IMR-90 (cell line): ENCODE results near the gene ST6GALNAC3. TPM values are rescaled to one million over a fixed set of nuclear protein-coding genes. Genes with fewer than 3 reads are reported as not detected.

Experiments
- ATAC-seq: fragments of 200-7000 bp; cut with Tn5 transposase; 2 replicates; pipeline ENCODE4 v1.9.1; 2020; ENCODE audit warnings: low read depth, mild to moderate bottlenecking, moderate library complexity
- BruUV-seq: library from RNA; stranded (reverse); fragments of 400-500 nt; replicated peaks from 2 replicates; lab custom pipeline; 2021; lab: Mats Ljungman, UMichigan
- CTCF ChIA-PET: fragments of 300-600 bp; formaldehyde crosslinking; extraction: SDS; loops from one replicate; lab custom pipeline; 2021; ENCODE audit warnings: antibody characterized with exemption; lab: Yijun Ruan, JAX
- POLR2A ChIA-PET: fragments of 300-600 bp; sonication (Branson Sonifier 250); formaldehyde crosslinking; loops from one replicate; lab custom pipeline; 2022; ENCODE audit warnings: antibody characterized with exemption; ENCODE audit not compliant: unreplicated experiment; lab: Charles Lee
- DNase-seq: peaks from one replicate; pipeline ENCODE4 v3.0.0; 2013
- H2AFZ ChIP-seq: replicated peaks from 2 replicates; pipeline ENCODE3; 2013; ENCODE audit warnings: low read length, mild to moderate bottlenecking; ENCODE audit not compliant: poor library complexity
- H2AK5ac ChIP-seq: 2 replicates; pipeline ENCODE4 v1.6.1; 2013; ENCODE audit warnings: low read depth, low read length, inconsistent platforms
- H2AK9ac ChIP-seq: replicated peaks from 2 replicates; pipeline ENCODE3; 2013; ENCODE audit warnings: mild to moderate bottlenecking, low read depth, low read length, moderate library complexity; ENCODE audit not compliant: poor library complexity
- H2BK120ac ChIP-seq: 2 replicates; pipeline ENCODE4 v1.6.1; 2013; ENCODE audit warnings: low read depth, low read length, inconsistent platforms
- H2BK15ac ChIP-seq: 3 replicates; pipeline ENCODE4 v1.6.1; 2013; ENCODE audit warnings: low read depth, low read length, inconsistent platforms
- H2BK20ac ChIP-seq: 2 replicates; pipeline ENCODE4 v1.6.1; 2013; ENCODE audit warnings: low read depth, mild to moderate bottlenecking, inconsistent platforms, low read length, moderate library complexity
- H2BK5ac ChIP-seq: 2 replicates; pipeline ENCODE4 v1.6.1; 2013; ENCODE audit warnings: mild to moderate bottlenecking, low read depth, low read length, inconsistent platforms; ENCODE audit not compliant: poor library complexity, severe bottlenecking
- H3K14ac ChIP-seq: replicated peaks from 2 replicates; pipeline ENCODE4 v1.6.1; 2013; ENCODE audit warnings: low read depth, low read length, inconsistent platforms
- H3K18ac ChIP-seq: 2 replicates; pipeline ENCODE4 v1.6.1; 2013; ENCODE audit warnings: low read depth, low read length, control low read depth
- H3K23ac ChIP-seq: 2 replicates; pipeline ENCODE4 v1.6.1; 2013; ENCODE audit warnings: low read depth, low read length, inconsistent platforms
- H3K27ac ChIP-seq: 2 replicates; pipeline ENCODE4 v1.5.1; 2013; ENCODE audit warnings: mild to moderate bottlenecking, control low read depth, low read length; ENCODE audit not compliant: insufficient read depth
- H3K27me3 ChIP-seq: 2 replicates; pipeline ENCODE4 v1.6.1; 2013; ENCODE audit warnings: low read length; ENCODE audit not compliant: control insufficient read depth, insufficient read depth
- H3K36me3 ChIP-seq: 2 replicates; pipeline ENCODE4 v1.6.1; 2013; ENCODE audit warnings: low read length, mixed read lengths; ENCODE audit not compliant: control insufficient read depth, insufficient read depth
- H3K4ac ChIP-seq: 2 replicates; pipeline ENCODE4 v1.6.1; 2013; ENCODE audit warnings: low read depth, low read length, inconsistent platforms
- H3K4me1 ChIP-seq: 2 replicates; pipeline ENCODE4 v1.6.1; 2013; ENCODE audit warnings: low read length, mixed read lengths; ENCODE audit not compliant: control insufficient read depth, insufficient read depth
- H3K4me2 ChIP-seq: 2 replicates; pipeline ENCODE4 v1.6.1; 2013; ENCODE audit warnings: low read depth, mild to moderate bottlenecking, control low read depth, low read length, moderate library complexity
- H3K4me3 ChIP-seq: 2 replicates; pipeline ENCODE4 v1.5.1; 2013; ENCODE audit warnings: low read depth, mild to moderate bottlenecking, control low read depth, low read length, moderate library complexity; ENCODE audit not compliant: insufficient read depth
- H3K56ac ChIP-seq: 2 replicates; pipeline ENCODE4 v1.6.1; 2013; ENCODE audit warnings: low read length, inconsistent platforms; ENCODE audit not compliant: insufficient read depth; ENCODE audit errors: extremely low read depth
- H3K79me1 ChIP-seq, 2 experiments: 2 replicates each; pipeline ENCODE4 v1.6.1; 2013; ENCODE audit warnings: low read length in 2 of 2, inconsistent platforms in 1 of 2, low read depth in 1 of 2
- H3K9ac ChIP-seq: 2 replicates; pipeline ENCODE4 v1.6.1; 2013; ENCODE audit warnings: low read depth, low read length, control low read depth
- H3K9me1 ChIP-seq: 2 replicates; pipeline ENCODE4 v1.6.1; 2013; ENCODE audit warnings: low read length, inconsistent platforms; ENCODE audit not compliant: insufficient read depth
- H3K9me3 ChIP-seq: 2 replicates; pipeline ENCODE4 v1.6.1; 2013; ENCODE audit warnings: low read length; ENCODE audit not compliant: control insufficient read depth, insufficient read depth
- H4K20me1 ChIP-seq: 2 replicates; pipeline ENCODE4 v1.6.1; 2013; ENCODE audit warnings: low read length, inconsistent platforms; ENCODE audit not compliant: insufficient read depth
- H4K5ac ChIP-seq: 2 replicates; pipeline ENCODE4 v1.6.1; 2013; ENCODE audit warnings: mild to moderate bottlenecking, low read depth, low read length, control low read depth
- H4K8ac ChIP-seq, 2 experiments: 2 replicates each; pipeline ENCODE4 v1.6.1; 2013; ENCODE audit warnings: low read depth in 2 of 2, low read length in 2 of 2, control low read depth in 1 of 2, inconsistent platforms in 1 of 2
- H4K91ac ChIP-seq: 2 replicates; pipeline ENCODE4 v1.6.1; 2013; ENCODE audit warnings: low read depth, low read length, inconsistent platforms; ENCODE audit not compliant: insufficient read depth
- MAFK ChIP-seq: IDR thresholded peaks from 2 replicates; pipeline ENCODE4 v1.6.1; 2012; ENCODE audit warnings: low read depth, low read length, improper control_type of control experiment
- POLR2A ChIP-seq: IDR thresholded peaks from 2 replicates; pipeline ENCODE4 v1.6.1; 2012; ENCODE audit warnings: mild to moderate bottlenecking, low read depth, low read length
- WGBS, 2 experiments: methylation state at CpG; one replicate each; pipeline versions ENCODE4 v1.1.5 to v1.1.7; 2013; ENCODE audit warnings: missing lambda C conversion rate in 2 of 2; ENCODE audit not compliant: insufficient read length in 1 of 2; ENCODE audit errors: extremely low coverage in 2 of 2; 5-methylcytosine and 5-hydroxymethylcytosine counted together
- dilution Hi-C: fragments of 300-500 bp; cut with HindIII; formaldehyde crosslinking; loops from one replicate; pipeline ENCODE4 v1.14.3; 2018; ENCODE audit warnings: low sequenced_read_pairs; ENCODE audit not compliant: unreplicated experiment
- in situ Hi-C: fragments of 300-500 bp; cut with MboI; formaldehyde crosslinking; loops from 3 replicates; pipeline ENCODE4 v1.14.3; 2019; ENCODE audit warnings: low sequenced_read_pairs, inconsistent platforms, mixed read lengths
- intact Hi-C: fragments of 100-400 bp; cut with micrococcal nuclease; formaldehyde crosslinking; loops from 2 replicates; pipeline ENCODE4 v1.10.0; 2022
- polyA plus RNA-seq, 3 experiments: library from polyadenylated mRNA; depleted of rRNA; stranded (reverse); fragments of >200 nt; gene quantifications; 2 replicates each; pipeline ENCODE4 v1.2.3, GENCODE V29; 2012; ENCODE audit warnings: low replicate concordance in 1 of 3
- total RNA-seq: library from RNA; depleted of rRNA; stranded (reverse); fragments of >200 nt; gene quantifications from 2 replicates; pipeline ENCODE4 v1.2.3, GENCODE V29; 2012

Gene ST6GALNAC3
- total and polyA plus RNA-seq, 2 of the 4 experiments (the other 2 are of a cell fraction) = 0.65 to 1.3 TPM

DNA sequence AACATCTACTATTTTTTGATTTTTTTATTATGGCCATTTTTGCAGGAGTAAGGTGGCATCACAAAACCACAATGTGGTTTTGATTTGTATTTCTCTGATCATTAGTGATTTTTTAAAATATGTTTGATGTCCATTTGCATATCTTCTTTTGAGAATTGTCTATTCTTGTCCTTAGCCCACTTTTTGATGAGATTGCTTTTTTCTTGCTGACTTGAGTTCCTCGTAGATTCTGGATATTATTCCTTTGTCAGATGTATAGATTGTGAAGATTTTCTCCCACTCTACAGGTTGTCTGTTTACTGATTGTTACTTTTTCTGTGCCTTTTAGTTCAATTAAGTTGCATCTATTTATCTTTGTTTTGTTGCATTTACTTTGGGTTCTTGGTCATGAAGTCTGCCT lies 375.7 kb downstream of the ST6GALNAC3 start:
- Histone ChIP-seq H2BK20ac (no peak overlapping the region), H3K56ac (no peak overlapping the region), H3K79me1 (no peaks in the 10 kb centered on the region), H3K4me2 (no peak overlapping the region), H3K27ac (no peak overlapping the region), H4K5ac (no peak overlapping the region), H2BK120ac (no peak overlapping the region), H3K9ac (no peak overlapping the region), H2AK9ac (no peak overlapping the region), H3K9me1 (no peaks in the 10 kb centered on the region), H4K20me1 (no peaks in the 10 kb centered on the region), H3K27me3 (no peaks in the 10 kb centered on the region), H4K91ac (no peak overlapping the region), H4K8ac (no peak overlapping the region), H3K23ac (no peak overlapping the region), H2AK5ac (no peak overlapping the region), H2BK15ac (no peak overlapping the region), H2BK5ac (no peak overlapping the region), H3K14ac (no peak overlapping the region), H3K36me3 (no peaks in the 10 kb centered on the region), H3K4me1 (no peaks in the 10 kb centered on the region), H3K4me3 (no peak overlapping the region), H3K9me3 (no peaks in the 10 kb centered on the region), H2AFZ (no peak overlapping the region), H3K18ac (no peak overlapping the region), H3K4ac (no peak overlapping the region)
- ChIA-PET POLR2A (no interaction called here), CTCF (no interaction called here)
- dilution Hi-C loops (no loop called here), intact Hi-C loops (no loop called here), in situ Hi-C loops (no loop called here)
- TF ChIP-seq POLR2A (no peak), MAFK (0 out of 2 replicates have a peak, but pooled peaks have one; percentile 17)
- no peak for ATAC-seq
- no CpG with 5 or more reads among the region's 1 CpG for WGBS, 2 experiments
- no peak for DNase-seq
- no TSS peak for BruUV-seq
